ENCODE results near the gene EML1. TPM values are rescaled to one million over a fixed set of nuclear protein-coding genes. Genes with fewer than 3 reads are reported as not detected.

EML1 gene
- total and polyA plus RNA-seq, 7 donors, result 3.1 to 40.4 (median 7.5) TPM

GRCh38 chr14:99821519-99822508 lies 28.6 kb downstream of the EML1 start:
- H3K27ac ChIP-seq, result no peak overlapping the region
- no peak for DNase-seq
- H3K36me3 ChIP-seq (ENCODE audit: insufficient read depth in 1 of 2, low read depth in 1 of 2), result no peaks in the 10 kb centered on the region
- ATAC-seq, result peak in 3 of 4 donors; percentile 55 to 87 (median 72)
- no peak overlapping the region for H3K4me3 ChIP-seq
- no peaks in the 10 kb centered on the region for H3K27me3 ChIP-seq (ENCODE audit: insufficient read depth in 3 of 3, low read length in 2 of 3)
- no peak for TF ChIP-seq CTCF (IDR thresholded peaks at IDR 0.05)
- no peaks in the 10 kb centered on the region for H3K9me3 ChIP-seq
- intact Hi-C loops (cut with DNase I), result no loop called here
- WGBS, 3 donors, result 38 to 65% (median 45%) methylated on average over 8 of the region's 8 CpGs
- H3K4me1 ChIP-seq, result peaks cover 21% of the 10 kb centered on the region

GRCh38 chr14:99822800-99823455 lies 29.7 kb downstream of the EML1 start:
- Histone ChIP-seq H3K27me3 (ENCODE audit: insufficient read depth in 3 of 3, low read length in 2 of 3) (no peaks in the 10 kb centered on the region), H3K4me1 (peaks cover 21% of the 10 kb centered on the region), H3K9me3 (no peaks in the 10 kb centered on the region), H3K36me3 (ENCODE audit: insufficient read depth in 1 of 2, low read depth in 1 of 2) (no peaks in the 10 kb centered on the region), H3K4me3 (no peak overlapping the region), H3K27ac (no peak overlapping the region)
- peak in 1 of 4 donors; percentile 41 for ATAC-seq
- intact Hi-C loops (cut with DNase I), result no loop called here
- TF ChIP-seq CTCF (IDR thresholded peaks at IDR 0.05), result no peak
- WGBS, 3 donors, result 55 to 70% (median 56%) methylated on average over 18 of the region's 18 CpGs
- DNase-seq, result no peak

GRCh38 chr14:99824776-99825175 lies 31.6 kb downstream of the EML1 start:
- WGBS, 3 donors, result 97 to 100% (median 100%) methylated on average over 2 of the region's 2 CpGs
- ATAC-seq, result no peak

GRCh38 chr14:99829450-99829849 lies 36.2 kb downstream of the EML1 start:
- intact Hi-C loops (cut with DNase I), result no loop called here
- Histone ChIP-seq H3K9me3 (no peaks in the 10 kb centered on the region), H3K27me3 (ENCODE audit: insufficient read depth in 3 of 3, low read length in 2 of 3) (no peaks in the 10 kb centered on the region), H3K4me3 (no peak overlapping the region), H3K36me3 (ENCODE audit: insufficient read depth in 1 of 2, low read depth in 1 of 2) (no peaks in the 10 kb centered on the region), H3K27ac (no peak overlapping the region), H3K4me1 (no peaks in the 10 kb centered on the region)
- TF ChIP-seq CTCF (IDR thresholded peaks at IDR 0.05), result no peak
- ATAC-seq, result no peak
- no peak for DNase-seq
- WGBS, 3 donors, result 50 to 92% (median 78%) methylated on average over 2 of the region's 2 CpGs

More at GRCh38 chr14:99824776-99825175, 31.6 kb downstream of the EML1 start:
- Histone ChIP-seq H3K4me1 (peaks cover 21% of the 10 kb centered on the region), H3K9me3 (no peaks in the 10 kb centered on the region), H3K27me3 (ENCODE audit: insufficient read depth in 3 of 3, low read length in 2 of 3) (no peaks in the 10 kb centered on the region), H3K27ac (no peak overlapping the region), H3K4me3 (no peak overlapping the region), H3K36me3 (ENCODE audit: insufficient read depth in 1 of 2, low read depth in 1 of 2) (no peaks in the 10 kb centered on the region)
- no peak for DNase-seq
- intact Hi-C loops (cut with DNase I), result no loop called here
- TF ChIP-seq CTCF (IDR thresholded peaks at IDR 0.05), result no peak
